Measurements from ENCODE around the gene TLCD3A. TPM values are rescaled to one million over a fixed set of nuclear protein-coding genes. Genes with fewer than 3 reads are reported as not detected.
A peak's percentile ranks its signal among the peaks of the same experiment; 100 is the strongest.
"Not testable (repeated sequence)": the region's sequence is repeated elsewhere in the genome, so short reads cannot be mapped to it uniquely, and the experiment has no call there.

Gene TLCD3A
- total and polyA plus RNA-seq, 12 donors = 1.1 to 4.5 (median 2.6) TPM

GRCh38 chr17:752620-753219, 20.3 kb downstream of the TLCD3A start:
- ATAC-seq (peak; percentile 70 to 83 (median 75)), DNase-seq (peak; percentile 69 to 76)
- no peak for TF ChIP-seq CTCF (IDR thresholded peaks at IDR 0.05)
- peaks cover 3 to 39% (median 22%) of the 10 kb centered on the region in 9 donors for H3K4me1 ChIP-seq
- no peaks in the 10 kb centered on the region for H3K9me3 ChIP-seq
- peak overlapping the region; percentile 71 to 98 (median 82) for H3K4me3 ChIP-seq
- intact Hi-C loops (cut with DNase I) = loop anchor here in 1 of 10 donors (2.0 kb wide), 1 partner anchor 38 kb away; the partner anchor contains the start of gene VPS53
- H3K27ac ChIP-seq = peak overlapping the region; percentile 13 to 89 (median 84)
- no peaks in the 10 kb centered on the region for H3K27me3 ChIP-seq
- WGBS, 2 donors = 21% methylated on average over 43 of the region's 43 CpGs
- H3K36me3 ChIP-seq = peaks cover 0 to 23% (median 10%) of the 10 kb centered on the region in 9 donors

- WGBS, 2 donors = 71 to 82% methylated on average over 13 of the region's 13 CpGs
- ATAC-seq = no peak
- no peak for TF ChIP-seq CTCF (IDR thresholded peaks at IDR 0.05)
- intact Hi-C loops (cut with DNase I) = loop anchor here in 1 of 10 donors (2.0 kb wide), 1 partner anchor 39 kb away; the partner anchor contains the start of gene VPS53
- H3K4me1 ChIP-seq = peaks cover 3 to 39% (median 22%) of the 10 kb centered on the region in 9 donors
- DNase-seq = no peak
- H3K27me3 ChIP-seq = no peaks in the 10 kb centered on the region
- H3K9me3 ChIP-seq = no peaks in the 10 kb centered on the region
- H3K36me3 ChIP-seq = peaks cover 0 to 24% (median 10%) of the 10 kb centered on the region in 9 donors
- H3K27ac ChIP-seq = peak overlapping the region in 1 of 10 donors; percentile 32
- no peak overlapping the region for H3K4me3 ChIP-seq
These were observed 21.0 kb downstream of the TLCD3A start for GRCh38 chr17:753418-753817.

- H3K27me3 ChIP-seq; DNase-seq; H3K9me3 ChIP-seq; ATAC-seq; intact Hi-C loops (cut with DNase I); H3K4me3 ChIP-seq: not testable (repeated sequence)
- Histone ChIP-seq H3K4me1 (peaks cover 3 to 40% (median 16%) of the 10 kb centered on the region in 9 donors), H3K36me3 (peaks cover 0 to 43% (median 10%) of the 10 kb centered on the region in 9 donors), H3K27ac (peak overlapping the region in 6 of 10 donors; percentile 22 to 77 (median 56))
- WGBS, 2 donors = 94 to 95% methylated on average over 9 of the region's 9 CpGs
These were observed 23.0 kb downstream of the TLCD3A start for GRCh38 chr17:755319-755961.

GRCh38 chr17:756010-756567, 23.7 kb downstream of the TLCD3A start:
- ATAC-seq; H3K9me3 ChIP-seq; DNase-seq; H3K27me3 ChIP-seq; intact Hi-C loops (cut with DNase I); H3K4me3 ChIP-seq: not testable (repeated sequence)
- WGBS, 2 donors = 38 to 56% methylated on average over 15 of the region's 15 CpGs
- Histone ChIP-seq H3K27ac (peak overlapping the region in 6 of 10 donors; percentile 22 to 77 (median 56)), H3K4me1 (peaks cover 3 to 38% (median 10%) of the 10 kb centered on the region in 9 donors), H3K36me3 (peaks cover 0 to 50% (median 10%) of the 10 kb centered on the region in 9 donors)

- no peak overlapping the region for H3K4me3 ChIP-seq
- H3K27ac ChIP-seq = peak overlapping the region in 8 of 10 donors; percentile 38 to 82 (median 72)
- DNase-seq (no peak), ATAC-seq (peak in 3 of 8 donors; percentile 4 to 24 (median 9))
- no peaks in the 10 kb centered on the region for H3K9me3 ChIP-seq
- H3K27me3 ChIP-seq = no peaks in the 10 kb centered on the region
- TF ChIP-seq CTCF (IDR thresholded peaks at IDR 0.05) = no peak
- peaks cover 0 to 26% (median 0%) of the 10 kb centered on the region in 9 donors for H3K4me1 ChIP-seq
- peaks cover 0 to 87% (median 17%) of the 10 kb centered on the region in 9 donors for H3K36me3 ChIP-seq
- 73 to 77% methylated on average over 5 of the region's 5 CpGs for WGBS, 2 donors
- intact Hi-C loops (cut with DNase I) = no loop called here
These were observed 27.6 kb downstream of the TLCD3A start for GRCh38 chr17:759964-760363.
